GM12891 (cell line): Measurements from ENCODE around the gene S100A9.

Source experiments
- POLR2A ChIP-seq: IDR thresholded peaks from 2 replicates; pipeline ENCODE4 v1.6.1; 2011; ENCODE audit warnings: low read depth, low read length, control low read depth
- POLR2AphosphoS5 ChIP-seq: IDR thresholded peaks from 2 replicates; pipeline ENCODE4 v1.6.1; 2011; ENCODE audit warnings: low read depth, low read length, control low read depth
- SPI1 ChIP-seq: IDR thresholded peaks from 2 replicates; pipeline ENCODE4 v1.6.1; 2011; ENCODE audit warnings: low read depth, low read length, control low read depth
- TAF1 ChIP-seq: IDR thresholded peaks from 2 replicates; pipeline ENCODE4 v1.6.1; 2011; ENCODE audit warnings: low read depth, low read length, control low read depth

- TF ChIP-seq POLR2A = no peak
- TF ChIP-seq POLR2AphosphoS5 = no peak
- no peak for TF ChIP-seq TAF1
- no peak for TF ChIP-seq SPI1
Measured at GRCh38 chr1:153360592-153361479, 3.2 kb downstream of the S100A9 start.
